Ovary (tissue), 3 donors: ENCODE measurements around the gene UPP2.

Experiments
- CTCF ChIP-seq, 3 donors: fragments of 450-650 bp in 2 of 3; fragments of 200-600 bp in 1 of 3; IDR thresholded peaks; one replicate each; pipeline versions ENCODE4 v1.5.1 to v1.8.0; 2016 to 2022; ENCODE audit warnings: antibody characterized with exemption in 3 of 3, mild to moderate bottlenecking in 1 of 3
- POLR2A ChIP-seq: fragments of 450-650 bp; IDR thresholded peaks from one replicate; pipeline ENCODE4 v1.6.1; 2017; ENCODE audit warnings: antibody characterized with exemption, mild to moderate bottlenecking, moderate library complexity
- donor health status: DM: no; HTN: no; CAD: no.

- no peak for TF ChIP-seq CTCF (IDR thresholded peaks at IDR 0.05)
- TF ChIP-seq POLR2A: no peak
Observed at GRCh38 chr2:158134655-158135054, 33.0 kb downstream of the UPP2 start.
